Transverse colon (tissue), 4 donors: ENCODE measurements around the gene OSBPL10. TPM values are rescaled to one million over a fixed set of nuclear protein-coding genes. Genes with fewer than 3 reads are reported as not detected.

Experiments used
- DNase-seq: peaks from one replicate; pipeline ENCODE4 v3.0.0-alpha.2; 2019
- H3K27ac ChIP-seq, 4 donors: fragments of 200-600 bp; sonication (generic); 2 replicates each; pipeline ENCODE4 v1.5.1; 2016 to 2018; ENCODE audit warnings: inconsistent platforms in 4 of 4
- H3K27me3 ChIP-seq: fragments of 200-600 bp; sonication (generic); 2 replicates; pipeline ENCODE4 v1.5.1; 2017; ENCODE audit warnings: inconsistent platforms
- H3K36me3 ChIP-seq, 4 donors: fragments of 200-600 bp; sonication (generic); 2 replicates each; pipeline ENCODE4 v1.5.1; 2017 to 2019; ENCODE audit warnings: inconsistent platforms in 4 of 4
- H3K4me1 ChIP-seq, 4 donors: fragments of 200-600 bp; sonication (generic); 2 replicates each; pipeline ENCODE4 v1.5.1; 2017 to 2020; ENCODE audit warnings: inconsistent platforms in 4 of 4
- H3K4me3 ChIP-seq, 4 donors: fragments of 200-600 bp; sonication (generic); 1 replicate in 1 of 4; 2 replicates in 3 of 4; pipeline versions ENCODE4 v1.5.1 to v1.6.1; 2017 to 2019; ENCODE audit warnings: inconsistent platforms in 4 of 4
- H3K9me3 ChIP-seq, 2 donors: fragments of 200-600 bp; sonication (generic); 2 replicates each; pipeline ENCODE4 v1.5.1; 2017 to 2019; ENCODE audit warnings: inconsistent platforms in 2 of 2
- EP300 ChIP-seq: sonication (generic); formaldehyde crosslinking; IDR thresholded peaks from one replicate; pipeline ENCODE4 v1.6.1; 2017; ENCODE audit warnings: antibody characterized with exemption, low read depth
- POLR2A ChIP-seq: fragments of 450-650 bp; IDR thresholded peaks from one replicate; pipeline ENCODE4 v1.6.1; 2016; ENCODE audit warnings: antibody characterized with exemption, mild to moderate bottlenecking, moderate library complexity
- POLR2AphosphoS5 ChIP-seq, 3 donors: sonication (generic); formaldehyde crosslinking; IDR thresholded peaks; one replicate each; pipeline ENCODE4 v1.6.1; 2016; ENCODE audit warnings: antibody characterized with exemption in 3 of 3
- WGBS, 2 donors: methylation state at CpG; one replicate each; pipeline ENCODE4 v1.1.5; 2018; ENCODE audit warnings: low coverage in 1 of 2; 5-methylcytosine and 5-hydroxymethylcytosine counted together
- in situ Hi-C, 4 donors: fragments of 200-750 bp; cut with MboI; loops; one replicate each; pipeline versions ENCODE4 v1.15.0 to v1.15.1; 2017; ENCODE audit warnings: low sequenced_read_pairs in 3 of 4, low pct_ligation_motif_present in 1 of 4, low pct_unique_long_range_greater_than_20kb in 1 of 4
- intact Hi-C: fragments of 100-400 bp; cut with DNase I; formaldehyde crosslinking; loops from one replicate; pipeline ENCODE4 v1.15.1; 2023; ENCODE audit warnings: low total_unique reads
- total RNA-seq, 4 donors: library from RNA; depleted of rRNA; stranded (reverse); fragments of >200 nt; gene quantifications; one replicate each; pipeline ENCODE4 v1.1.0, GENCODE V29; 2016
- TF ChIP-seq, protein P1 (sequence below), 5 experiments: fragments of 200-600 bp in 3 of 5; fragments of 450-650 bp in 2 of 5; sonication (generic) in 3 of 5; IDR thresholded peaks; 1 replicate in 2 of 5; 2 replicates in 3 of 5; pipeline ENCODE4 v1.5.1; 2016 to 2017; ENCODE audit warnings: antibody characterized with exemption in 5 of 5, inconsistent platforms in 3 of 5, mild to moderate bottlenecking in 2 of 5, moderate library complexity in 1 of 5

The OSBPL10 gene
- total RNA-seq, 4 donors from 2014 or later, result 10.0 to 34.8 (median 19.5) TPM

DNA sequence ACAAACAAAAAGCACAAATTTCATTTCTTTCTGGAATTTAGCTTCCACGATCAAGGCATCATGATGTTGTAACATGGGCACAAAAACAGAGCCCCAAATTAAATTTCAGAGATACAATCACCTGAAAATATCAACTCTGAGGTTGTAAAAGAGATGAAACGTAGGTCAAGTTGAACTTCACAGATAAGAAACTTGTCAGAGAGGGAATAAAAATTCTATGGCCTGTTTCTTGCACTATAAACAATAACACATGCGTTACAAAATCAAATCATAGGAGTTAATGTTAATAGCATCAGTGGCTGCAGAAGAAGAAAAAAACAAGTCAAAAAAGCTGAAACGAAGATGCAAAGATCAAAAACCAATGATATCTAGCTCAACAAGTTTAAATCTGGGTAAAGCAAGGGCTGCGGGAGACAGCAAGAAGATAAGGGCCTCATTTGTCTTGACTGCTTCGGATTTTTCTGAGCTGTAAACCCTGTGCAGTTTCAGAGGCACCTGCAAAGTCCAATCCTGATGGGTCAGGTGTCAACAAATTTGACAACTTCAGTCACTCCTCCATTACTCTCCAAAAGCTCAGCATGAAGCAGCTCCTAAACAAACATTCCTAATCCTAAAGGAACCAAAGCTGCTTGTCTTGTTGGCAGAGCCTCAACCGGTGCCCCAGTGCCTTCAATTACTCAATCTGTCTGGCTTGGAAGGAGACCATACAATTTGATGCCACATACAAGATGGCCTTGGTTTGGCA lies 228.6 kb downstream of the OSBPL10 start:
- no peak overlapping the region for H3K27ac ChIP-seq
- DNase-seq, result no peak
- no peaks in the 10 kb centered on the region for H3K9me3 ChIP-seq
- intact Hi-C loops, result no loop called here
- peaks cover 0 to 14% (median 0%) of the 10 kb centered on the region in 4 donors for H3K4me1 ChIP-seq
- in situ Hi-C loops, result loop anchor here in 2 of 4 donors (25.0 kb wide), 2 partner anchors 965 to 990 kb away; no protein-coding TSS in a partner anchor
- H3K27me3 ChIP-seq, result no peaks in the 10 kb centered on the region
- no peak for TF ChIP-seq POLR2A
- TF ChIP-seq, protein P1, sequence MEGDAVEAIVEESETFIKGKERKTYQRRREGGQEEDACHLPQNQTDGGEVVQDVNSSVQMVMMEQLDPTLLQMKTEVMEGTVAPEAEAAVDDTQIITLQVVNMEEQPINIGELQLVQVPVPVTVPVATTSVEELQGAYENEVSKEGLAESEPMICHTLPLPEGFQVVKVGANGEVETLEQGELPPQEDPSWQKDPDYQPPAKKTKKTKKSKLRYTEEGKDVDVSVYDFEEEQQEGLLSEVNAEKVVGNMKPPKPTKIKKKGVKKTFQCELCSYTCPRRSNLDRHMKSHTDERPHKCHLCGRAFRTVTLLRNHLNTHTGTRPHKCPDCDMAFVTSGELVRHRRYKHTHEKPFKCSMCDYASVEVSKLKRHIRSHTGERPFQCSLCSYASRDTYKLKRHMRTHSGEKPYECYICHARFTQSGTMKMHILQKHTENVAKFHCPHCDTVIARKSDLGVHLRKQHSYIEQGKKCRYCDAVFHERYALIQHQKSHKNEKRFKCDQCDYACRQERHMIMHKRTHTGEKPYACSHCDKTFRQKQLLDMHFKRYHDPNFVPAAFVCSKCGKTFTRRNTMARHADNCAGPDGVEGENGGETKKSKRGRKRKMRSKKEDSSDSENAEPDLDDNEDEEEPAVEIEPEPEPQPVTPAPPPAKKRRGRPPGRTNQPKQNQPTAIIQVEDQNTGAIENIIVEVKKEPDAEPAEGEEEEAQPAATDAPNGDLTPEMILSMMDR (IDR thresholded peaks at IDR 0.05), result no peak
- TF ChIP-seq POLR2AphosphoS5 (IDR thresholded peaks at IDR 0.05), result no peak
- TF ChIP-seq EP300, result no peak
- H3K36me3 ChIP-seq, result no peaks in the 10 kb centered on the region
- 74 to 84% methylated on average over 6 to 7 of the region's 7 CpGs for WGBS, 2 donors
- no peak overlapping the region for H3K4me3 ChIP-seq

DNA sequence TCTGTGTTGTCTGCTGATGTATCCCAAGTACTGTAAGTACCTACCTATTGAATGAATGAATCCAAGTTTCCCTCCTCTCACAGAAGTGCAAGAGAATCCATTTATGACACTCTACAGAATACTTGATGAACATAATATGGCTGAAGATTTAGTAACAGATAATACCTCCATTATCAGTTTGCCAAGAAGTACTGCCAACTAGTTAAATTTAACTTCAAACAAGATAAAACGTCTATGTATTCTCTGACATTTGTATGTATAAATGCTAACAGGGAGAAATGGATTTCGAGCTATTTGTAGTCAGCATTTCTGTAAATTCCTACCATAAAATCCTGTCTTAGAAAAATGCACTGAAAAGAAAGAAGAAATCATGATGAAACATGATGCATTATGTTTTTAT lies 230.7 kb downstream of the OSBPL10 start:
- in situ Hi-C loops, result loop anchor here in 2 of 4 donors (25.0 kb wide), 2 partner anchors 963 to 988 kb away; no protein-coding TSS in a partner anchor
- no peak for TF ChIP-seq EP300
- no peak for TF ChIP-seq POLR2A
- TF ChIP-seq, protein P1 (IDR thresholded peaks at IDR 0.05), result no peak
- no peak for TF ChIP-seq POLR2AphosphoS5 (IDR thresholded peaks at IDR 0.05)
- H3K27ac ChIP-seq, result no peak overlapping the region
- no peaks in the 10 kb centered on the region for H3K27me3 ChIP-seq
- H3K4me1 ChIP-seq, result peaks cover 0 to 4% (median 0%) of the 10 kb centered on the region in 4 donors
- H3K9me3 ChIP-seq, result no peaks in the 10 kb centered on the region
- H3K36me3 ChIP-seq, result no peaks in the 10 kb centered on the region
- 70 to 71% methylated on average over 2 of the region's 2 CpGs for WGBS, 2 donors
- intact Hi-C loops, result no loop called here
- DNase-seq, result no peak
- no peak overlapping the region for H3K4me3 ChIP-seq

DNA sequence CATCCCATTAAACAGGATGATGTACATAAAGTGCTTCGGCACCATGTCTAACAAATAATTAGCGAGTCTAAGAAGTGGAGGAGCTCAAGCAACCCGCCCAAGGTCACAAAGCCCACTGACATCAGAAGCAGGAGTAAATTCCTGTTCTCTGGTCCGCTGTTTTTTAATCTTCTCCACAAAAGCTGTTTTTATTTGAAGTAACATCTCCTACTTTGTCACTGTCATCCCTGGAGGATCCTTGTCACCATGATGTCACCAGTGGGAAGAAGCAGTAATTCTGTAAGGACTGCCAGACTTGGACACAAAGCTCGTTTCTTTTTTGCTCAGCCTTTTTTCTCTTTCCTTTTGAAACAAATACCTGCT lies 232.1 kb downstream of the OSBPL10 start:
- intact Hi-C loops, result no loop called here
- no peak overlapping the region for H3K4me3 ChIP-seq
- no peaks in the 10 kb centered on the region for H3K36me3 ChIP-seq
- no peak for DNase-seq
- no peaks in the 10 kb centered on the region for H3K9me3 ChIP-seq
- no peaks in the 10 kb centered on the region for H3K27me3 ChIP-seq
- in situ Hi-C loops, result no loop called here
- WGBS, 2 donors, result 81 to 83% methylated on average over 5 of the region's 5 CpGs
- H3K27ac ChIP-seq, result no peak overlapping the region
- H3K4me1 ChIP-seq, result no peaks in the 10 kb centered on the region
- TF ChIP-seq, protein P1 (IDR thresholded peaks at IDR 0.05), result no peak
- TF ChIP-seq POLR2A (no peak), EP300 (no peak), POLR2AphosphoS5 (IDR thresholded peaks at IDR 0.05) (no peak)

DNA sequence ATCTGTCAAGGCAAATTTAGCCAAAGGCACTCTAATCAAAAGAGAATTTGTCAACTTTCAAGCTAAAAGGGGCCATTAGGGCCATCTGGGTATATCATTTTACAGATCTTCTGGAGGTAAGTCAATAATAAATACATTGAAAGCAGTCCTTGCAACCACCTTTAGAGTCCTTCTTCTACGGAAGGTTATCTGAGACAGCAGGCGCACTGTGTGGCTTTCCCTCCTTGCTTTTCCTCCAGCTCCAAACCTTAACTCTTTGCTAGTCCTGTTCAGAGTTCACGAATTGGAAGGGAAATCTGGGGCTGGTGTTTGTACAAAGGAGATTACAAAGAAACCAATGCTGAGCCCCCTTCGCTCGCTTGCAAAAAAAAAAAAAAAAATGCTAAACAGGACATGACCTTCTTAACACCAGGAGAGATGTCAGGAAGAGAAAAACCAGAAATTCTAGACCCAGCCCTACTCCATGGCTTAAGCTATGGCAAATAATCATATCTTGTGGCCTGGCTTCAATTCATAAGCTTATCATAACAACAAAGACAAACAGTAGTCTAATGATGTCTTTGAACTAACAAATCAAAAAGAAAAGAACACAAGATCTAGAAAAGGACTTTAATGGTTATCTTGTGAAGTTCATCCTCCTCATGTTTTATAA lies 232.7 kb downstream of the OSBPL10 start:
- no peaks in the 10 kb centered on the region for H3K36me3 ChIP-seq
- 80 to 91% methylated on average over 5 of the region's 5 CpGs for WGBS, 2 donors
- DNase-seq, result no peak
- TF ChIP-seq EP300 (no peak), POLR2A (no peak), POLR2AphosphoS5 (IDR thresholded peaks at IDR 0.05) (no peak)
- TF ChIP-seq, protein P1 (IDR thresholded peaks at IDR 0.05), result no peak
- in situ Hi-C loops (no loop called here), intact Hi-C loops (no loop called here)
- no peaks in the 10 kb centered on the region for H3K4me1 ChIP-seq
- H3K4me3 ChIP-seq, result no peak overlapping the region
- H3K9me3 ChIP-seq, result no peaks in the 10 kb centered on the region
- H3K27me3 ChIP-seq, result no peaks in the 10 kb centered on the region
- no peak overlapping the region for H3K27ac ChIP-seq
